Measurements from ENCODE around the gene AGBL1. TPM values are rescaled to one million over a fixed set of nuclear protein-coding genes. Genes with fewer than 3 reads are reported as not detected.

AGBL1 gene
- total RNA-seq, 3 donors from 2014 or later (not counting 1 experiment from before 2014, with no cell fraction given) = not detected

GRCh38 chr15:86837294-86838061 is 757.8 kb downstream of the AGBL1 start:
- Histone ChIP-seq H3K4me1 (ENCODE audit: control insufficient read depth, insufficient read depth, low read length) (no peaks in the 10 kb centered on the region), H3K27ac (ENCODE audit: low read length) (no peak overlapping the region), H3K4me3 (ENCODE audit: low read length) (no peak overlapping the region), H3K9me3 (ENCODE audit: control insufficient read depth, insufficient read depth, low read length) (no peaks in the 10 kb centered on the region), H3K27me3 (ENCODE audit: control insufficient read depth, insufficient read depth, low read length) (no peaks in the 10 kb centered on the region), H3K36me3 (ENCODE audit: control insufficient read depth, insufficient read depth, low read length) (no peaks in the 10 kb centered on the region)
- Mint-ChIP-seq H3K27me3 (ENCODE audit: low read depth in 2 of 2) (no peaks in the 10 kb centered on the region), H3K27ac (no peak overlapping the region), H3K9me3 (peaks cover 3 to 6% of the 10 kb centered on the region in 2 donors), H3K36me3 (no peaks in the 10 kb centered on the region), H3K4me1 (no peaks in the 10 kb centered on the region), H3K4me3 (no peak overlapping the region)
- no peak for TF ChIP-seq CTCF (IDR thresholded peaks at IDR 0.05)
- 64% methylated on average over 4 of the region's 4 CpGs for WGBS (ENCODE audit: insufficient coverage)
- no peak for DNase-seq
- intact Hi-C loops (cut with micrococcal nuclease) = no loop called here
- no peak for ATAC-seq

- DNase-seq (no peak), ATAC-seq (no peak)
- no peaks in the 10 kb centered on the region for H3K27me3 ChIP-seq (ENCODE audit: control insufficient read depth, insufficient read depth, low read length)
- intact Hi-C loops (cut with micrococcal nuclease) = no loop called here
- no peak overlapping the region for H3K27ac ChIP-seq (ENCODE audit: low read length)
- no peak for TF ChIP-seq CTCF (IDR thresholded peaks at IDR 0.05)
- Mint-ChIP-seq H3K4me1 (no peaks in the 10 kb centered on the region), H3K36me3 (no peaks in the 10 kb centered on the region), H3K4me3 (no peak overlapping the region), H3K27ac (no peak overlapping the region), H3K27me3 (ENCODE audit: low read depth in 2 of 2) (no peaks in the 10 kb centered on the region), H3K9me3 (peaks cover 0 to 4% of the 10 kb centered on the region in 2 donors)
- H3K36me3 ChIP-seq (ENCODE audit: control insufficient read depth, insufficient read depth, low read length) = no peaks in the 10 kb centered on the region
- 38% methylated on average over 2 of the region's 3 CpGs for WGBS (ENCODE audit: insufficient coverage)
- H3K4me3 ChIP-seq (ENCODE audit: low read length) = no peak overlapping the region
- no peaks in the 10 kb centered on the region for H3K4me1 ChIP-seq (ENCODE audit: control insufficient read depth, insufficient read depth, low read length)
- H3K9me3 ChIP-seq (ENCODE audit: control insufficient read depth, insufficient read depth, low read length) = no peaks in the 10 kb centered on the region
Observed at GRCh38 chr15:86839502-86839901, 759.8 kb downstream of the AGBL1 start.

- Histone ChIP-seq H3K9me3 (ENCODE audit: control insufficient read depth, insufficient read depth, low read length) (no peaks in the 10 kb centered on the region), H3K4me3 (ENCODE audit: low read length) (no peak overlapping the region), H3K36me3 (ENCODE audit: control insufficient read depth, insufficient read depth, low read length) (no peaks in the 10 kb centered on the region), H3K27me3 (ENCODE audit: control insufficient read depth, insufficient read depth, low read length) (no peaks in the 10 kb centered on the region), H3K4me1 (ENCODE audit: control insufficient read depth, insufficient read depth, low read length) (no peaks in the 10 kb centered on the region), H3K27ac (ENCODE audit: low read length) (no peak overlapping the region)
- Mint-ChIP-seq H3K36me3 (no peaks in the 10 kb centered on the region), H3K4me3 (no peak overlapping the region), H3K4me1 (no peaks in the 10 kb centered on the region), H3K9me3 (peaks cover 0 to 4% of the 10 kb centered on the region in 2 donors), H3K27me3 (ENCODE audit: low read depth in 2 of 2) (no peaks in the 10 kb centered on the region), H3K27ac (no peak overlapping the region)
- intact Hi-C loops (cut with micrococcal nuclease) = no loop called here
- TF ChIP-seq CTCF (IDR thresholded peaks at IDR 0.05) = no peak
- no peak for ATAC-seq
- no peak for DNase-seq
- WGBS (ENCODE audit: insufficient coverage) = 88% methylated on average over 1 of the region's 2 CpGs
Observed at GRCh38 chr15:86840996-86841395, 761.3 kb downstream of the AGBL1 start.

- H3K36me3 Mint-ChIP-seq = no peaks in the 10 kb centered on the region
- DNase-seq = no peak
- Histone ChIP-seq H3K27ac (ENCODE audit: low read length) (no peak overlapping the region), H3K27me3 (ENCODE audit: control insufficient read depth, insufficient read depth, low read length) (no peaks in the 10 kb centered on the region), H3K36me3 (ENCODE audit: control insufficient read depth, insufficient read depth, low read length) (no peaks in the 10 kb centered on the region), H3K4me1 (ENCODE audit: control insufficient read depth, insufficient read depth, low read length) (no peaks in the 10 kb centered on the region), H3K9me3 (ENCODE audit: control insufficient read depth, insufficient read depth, low read length) (no peaks in the 10 kb centered on the region), H3K4me3 (ENCODE audit: low read length) (no peak overlapping the region)
- H3K27me3 Mint-ChIP-seq (ENCODE audit: low read depth in 2 of 2) = no peaks in the 10 kb centered on the region
- ATAC-seq = no peak
- H3K9me3 Mint-ChIP-seq = peaks cover 1 to 4% of the 10 kb centered on the region in 2 donors
- H3K4me1 Mint-ChIP-seq = no peaks in the 10 kb centered on the region
- H3K4me3 Mint-ChIP-seq = no peak overlapping the region
- intact Hi-C loops (cut with micrococcal nuclease) = no loop called here
- no peak overlapping the region for H3K27ac Mint-ChIP-seq
- 75% methylated on average over 1 of the region's 1 CpG for WGBS (ENCODE audit: insufficient coverage)
- TF ChIP-seq CTCF (IDR thresholded peaks at IDR 0.05) = no peak
Observed at GRCh38 chr15:86842199-86842598, 762.5 kb downstream of the AGBL1 start.
